Left ventricle myocardium inferior (tissue), 1 donor: Measurements from ENCODE around the gene ANKS1B. TPM values are rescaled to one million over a fixed set of nuclear protein-coding genes. Genes with fewer than 3 reads are reported as not detected.

Experiments used
- DNase-seq: peaks from one replicate; pipeline ENCODE4 v3.0.0-alpha.2; 2020
- H3K27ac ChIP-seq: fragments of 200-600 bp; replicated peaks from 2 replicates; pipeline ENCODE4 v1.8.0; 2021
- H3K27me3 ChIP-seq: fragments of 200-600 bp; 2 replicates; pipeline ENCODE4 v1.8.0; 2021; ENCODE audit warnings: low read depth
- H3K36me3 ChIP-seq: fragments of 200-600 bp; 2 replicates; pipeline ENCODE4 v1.8.0; 2021
- H3K4me1 ChIP-seq: fragments of 200-600 bp; 2 replicates; pipeline ENCODE4 v1.8.0; 2021
- H3K4me3 ChIP-seq: fragments of 200-600 bp; 2 replicates; pipeline ENCODE4 v1.8.0; 2021; ENCODE audit warnings: mild to moderate bottlenecking, moderate library complexity
- H3K9me3 ChIP-seq: fragments of 200-600 bp; replicated peaks from 2 replicates; pipeline ENCODE4 v1.8.0; 2021
- CTCF ChIP-seq: fragments of 200-600 bp; IDR thresholded peaks from 2 replicates; pipeline ENCODE4 v1.8.0; 2021; ENCODE audit warnings: antibody characterized with exemption, mild to moderate bottlenecking, borderline replicate concordance
- intact Hi-C: fragments of 100-400 bp; cut with micrococcal nuclease; formaldehyde crosslinking; loops from one replicate; pipeline ENCODE4 v1.11.0; 2022
- total RNA-seq: library from RNA; stranded (reverse); fragmentation: NEBNext Ultra II Directional; extraction: Animal tissue kit (Norgen Biotek cat#: 25700); gene quantifications from one replicate; pipeline ENCODE4 v1.2.1, GENCODE V29; 2021
- donor health status: DM: no; HTN: yes; CAD: no; lungs with severe emphysema.

ANKS1B gene
- total RNA-seq, 1 donor from 2014 or later = 1.6 TPM

GRCh38 chr12:99079811-99080210, 904.9 kb downstream of the ANKS1B start:
- Histone ChIP-seq H3K9me3 (no peaks in the 10 kb centered on the region), H3K4me3 (no peak overlapping the region), H3K4me1 (no peaks in the 10 kb centered on the region), H3K36me3 (no peaks in the 10 kb centered on the region), H3K27ac (no peak overlapping the region), H3K27me3 (no peaks in the 10 kb centered on the region)
- TF ChIP-seq CTCF = no peak
- DNase-seq = no peak
- intact Hi-C loops = no loop called here

GRCh38 chr12:99068993-99069747, 915.6 kb downstream of the ANKS1B start:
- Histone ChIP-seq H3K4me1 (no peaks in the 10 kb centered on the region), H3K36me3 (no peaks in the 10 kb centered on the region), H3K27ac (no peak overlapping the region), H3K4me3 (no peak overlapping the region), H3K9me3 (no peaks in the 10 kb centered on the region), H3K27me3 (no peaks in the 10 kb centered on the region)
- no peak for TF ChIP-seq CTCF
- no peak for DNase-seq
- intact Hi-C loops = no loop called here

GRCh38 chr12:99067171-99067785, 917.5 kb downstream of the ANKS1B start:
- TF ChIP-seq CTCF = no peak
- Histone ChIP-seq H3K4me1 (no peaks in the 10 kb centered on the region), H3K27ac (no peak overlapping the region), H3K27me3 (no peaks in the 10 kb centered on the region), H3K4me3 (no peak overlapping the region), H3K36me3 (no peaks in the 10 kb centered on the region), H3K9me3 (no peaks in the 10 kb centered on the region)
- DNase-seq = no peak
- intact Hi-C loops = no loop called here

- H3K4me1 ChIP-seq = no peaks in the 10 kb centered on the region
- no peak for TF ChIP-seq CTCF
- DNase-seq = no peak
- no peak overlapping the region for H3K4me3 ChIP-seq
- no peaks in the 10 kb centered on the region for H3K36me3 ChIP-seq
- intact Hi-C loops = no loop called here
- no peak overlapping the region for H3K27ac ChIP-seq
- no peaks in the 10 kb centered on the region for H3K9me3 ChIP-seq
- H3K27me3 ChIP-seq = no peaks in the 10 kb centered on the region
These were observed 918.0 kb downstream of the ANKS1B start for GRCh38 chr12:99066726-99067125.

- no peak for DNase-seq
- no peak overlapping the region for H3K4me3 ChIP-seq
- H3K27me3 ChIP-seq = no peaks in the 10 kb centered on the region
- H3K4me1 ChIP-seq = no peaks in the 10 kb centered on the region
- no peak overlapping the region for H3K27ac ChIP-seq
- intact Hi-C loops = no loop called here
- H3K36me3 ChIP-seq = no peaks in the 10 kb centered on the region
- no peaks in the 10 kb centered on the region for H3K9me3 ChIP-seq
- TF ChIP-seq CTCF = no peak
These were observed 921.6 kb downstream of the ANKS1B start for GRCh38 chr12:99063182-99063581.
